Karpas-422 (cell line): ENCODE data around the gene DLG1. TPM values are rescaled to one million over a fixed set of nuclear protein-coding genes. Genes with fewer than 3 reads are reported as not detected.

Source experiments
- DNase-seq: peaks from one replicate; pipeline ENCODE4 v3.0.0-alpha.2; 2015
- H2AFZ ChIP-seq: fragments of 200-600 bp; sonication (generic); 2 replicates; pipeline ENCODE4 v1.6.1; 2014; ENCODE audit warnings: antibody characterized with exemption, low read length, mixed read lengths
- H3K27ac ChIP-seq: fragments of 200-600 bp; sonication (generic); 2 replicates; pipeline ENCODE4 v1.5.1; 2014; ENCODE audit warnings: mild to moderate bottlenecking, low read length, moderate library complexity
- H3K27me3 ChIP-seq: fragments of 200-600 bp; sonication (generic); 2 replicates; pipeline ENCODE4 v1.6.1; 2014; ENCODE audit warnings: low read length, mixed read lengths
- H3K36me3 ChIP-seq: fragments of 200-600 bp; sonication (generic); 2 replicates; pipeline ENCODE4 v1.6.1; 2014; ENCODE audit warnings: low read length, mixed read lengths; ENCODE audit not compliant: insufficient read depth
- H3K4me1 ChIP-seq: fragments of 200-600 bp; sonication (generic); 2 replicates; pipeline ENCODE4 v1.6.1; 2014; ENCODE audit warnings: mild to moderate bottlenecking, low read length, mixed read lengths
- H3K4me2 ChIP-seq: fragments of 200-600 bp; sonication (generic); 2 replicates; pipeline ENCODE4 v1.6.1; 2014; ENCODE audit warnings: low read length, low read depth, mild to moderate bottlenecking; ENCODE audit not compliant: poor library complexity, severe bottlenecking
- H3K4me3 ChIP-seq: fragments of 200-600 bp; sonication (generic); 2 replicates; pipeline ENCODE4 v1.5.1; 2014; ENCODE audit warnings: mild to moderate bottlenecking, antibody characterized with exemption, low read length, mixed read lengths
- H3K79me2 ChIP-seq: fragments of 200-600 bp; sonication (generic); 2 replicates; pipeline ENCODE4 v1.6.1; 2014; ENCODE audit warnings: mild to moderate bottlenecking, low read length, mixed read lengths
- H3K9ac ChIP-seq: fragments of 200-600 bp; sonication (generic); 2 replicates; pipeline ENCODE4 v1.6.0; 2014; ENCODE audit warnings: low read length
- H3K9me2 ChIP-seq: fragments of 200-600 bp; sonication (generic), shearing (Covaris generic); replicated peaks from 2 replicates; pipeline ENCODE4 v1.6.0; 2014; ENCODE audit warnings: mild to moderate bottlenecking, low read length, moderate library complexity; ENCODE audit not compliant: insufficient read depth
- H3K9me3 ChIP-seq: fragments of 300-700, 200-600 bp; sonication (generic); 2 replicates; pipeline ENCODE4 v1.6.1; 2014; ENCODE audit warnings: low read length, mixed read lengths
- H4K20me1 ChIP-seq: fragments of 200-600 bp; sonication (generic); 2 replicates; pipeline ENCODE4 v1.6.1; 2014; ENCODE audit warnings: mild to moderate bottlenecking, antibody characterized with exemption, low read length, low read depth; ENCODE audit not compliant: insufficient read depth
- total RNA-seq: library from RNA; depleted of rRNA; stranded (reverse); fragments of >200 nt; shearing (Covaris generic); gene quantifications from 2 replicates; pipeline ENCODE4 v1.2.3, GENCODE V29; 2014; ENCODE audit warnings: low replicate concordance; rRNA removed

Gene DLG1
- 86.5 and 92.6 TPM in 2 replicates for total RNA-seq

DNA sequence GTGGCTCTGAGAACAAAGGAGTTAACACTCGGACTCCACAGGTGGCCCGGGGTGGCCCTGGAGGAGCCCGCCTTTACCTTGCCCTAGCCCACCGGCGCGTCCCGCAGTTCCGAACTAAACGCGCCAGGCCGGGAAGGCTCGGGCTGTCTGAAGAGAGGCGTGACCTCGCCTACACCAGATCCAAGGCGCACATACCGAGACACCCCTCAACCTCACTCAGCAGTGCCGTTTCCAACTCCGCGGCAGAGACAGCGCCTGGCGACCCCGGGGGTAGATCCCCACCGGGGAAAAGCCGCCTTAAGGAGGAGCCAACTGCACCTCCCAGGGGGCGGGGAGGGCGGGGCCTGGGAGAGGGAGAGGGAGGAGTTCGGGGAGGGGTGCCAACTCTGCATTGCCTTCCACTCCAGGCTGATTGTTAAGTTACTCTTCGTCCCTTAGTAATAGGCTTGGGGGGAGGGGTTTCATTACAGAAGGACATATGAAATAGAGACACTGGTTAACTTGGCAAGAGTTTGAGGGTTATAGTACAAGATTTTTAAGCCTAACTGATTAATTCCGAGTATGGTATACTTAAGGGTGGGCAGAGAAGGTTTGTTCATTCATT is at the start of gene DLG1:
DLG1 (minus strand) TSS at position 272 of the 604 bp plus-strand sequence. CDS start 1,408 bp downstream, outside the sequence.
- Histone ChIP-seq H3K4me3 (peak within 1 kb of the TSS; percentile 73), H3K79me2 (peaks cover 44% of the 10 kb centered on the region), H3K9ac (peak within 1 kb of the TSS; percentile 87), H3K4me1 (peaks cover 43% of the 10 kb centered on the region), H3K4me2 (peak within 1 kb of the TSS; percentile 87), H2AFZ (peak within 1 kb of the TSS; percentile 99), H3K9me3 (no peaks in the 10 kb centered on the region), H4K20me1 (peaks cover 8% of the 10 kb centered on the region; the same call in 1 of the 2 replicates), H3K36me3 (peaks cover 24% of the 10 kb centered on the region; the same call in 1 of the 2 replicates), H3K27me3 (no peaks in the 10 kb centered on the region), H3K27ac (peak within 1 kb of the TSS; percentile 63), H3K9me2 (no peaks in the 10 kb centered on the region)
- peak; percentile 96 for DNase-seq

GRCh38 chr3:197348014-197348413 is 49.6 kb upstream of the DLG1 start:
- H3K36me3 ChIP-seq, result no peaks in the 10 kb centered on the region
- no peak overlapping the region for H3K27ac ChIP-seq
- no peak overlapping the region for H3K4me2 ChIP-seq
- no peak overlapping the region for H3K9ac ChIP-seq
- no peak overlapping the region for H2AFZ ChIP-seq
- no peaks in the 10 kb centered on the region; the same call in 1 of the 2 replicates for H3K27me3 ChIP-seq
- DNase-seq, result no peak
- no peaks in the 10 kb centered on the region for H3K4me1 ChIP-seq
- no peaks in the 10 kb centered on the region for H3K9me2 ChIP-seq
- no peaks in the 10 kb centered on the region for H3K79me2 ChIP-seq
- no peak overlapping the region for H3K4me3 ChIP-seq
- H4K20me1 ChIP-seq, result no peaks in the 10 kb centered on the region
- no peaks in the 10 kb centered on the region for H3K9me3 ChIP-seq

DNA sequence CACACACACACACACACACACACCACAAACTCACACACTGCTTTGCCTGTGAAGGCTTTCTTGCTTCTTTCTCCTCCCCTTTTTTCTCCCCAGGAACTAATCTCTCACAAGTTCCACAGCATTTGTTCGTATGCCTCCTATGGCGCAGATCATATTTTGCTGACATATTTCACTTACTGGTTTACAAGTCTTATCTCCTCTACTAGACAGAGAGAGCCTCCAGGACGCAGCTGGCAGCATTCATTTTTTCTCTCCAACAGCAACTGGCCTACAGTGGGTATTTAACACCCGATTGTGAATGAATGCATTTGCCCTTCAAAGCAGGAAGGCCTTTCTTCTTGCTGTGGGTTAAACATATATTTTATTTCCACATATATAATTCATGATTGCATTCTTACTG is 47.0 kb upstream of the DLG1 start:
- Histone ChIP-seq H3K9me2 (no peaks in the 10 kb centered on the region), H3K9ac (no peak overlapping the region), H3K79me2 (no peaks in the 10 kb centered on the region), H3K27me3 (no peaks in the 10 kb centered on the region; the same call in 1 of the 2 replicates), H4K20me1 (no peaks in the 10 kb centered on the region), H3K9me3 (no peaks in the 10 kb centered on the region), H3K4me1 (no peaks in the 10 kb centered on the region), H2AFZ (no peak overlapping the region), H3K4me3 (no peak overlapping the region), H3K36me3 (no peaks in the 10 kb centered on the region), H3K4me2 (no peak overlapping the region), H3K27ac (no peak overlapping the region)
- no peak for DNase-seq

- no peak for DNase-seq
- H3K27ac ChIP-seq, result no peak overlapping the region
- H3K4me3 ChIP-seq, result no peak overlapping the region
- no peaks in the 10 kb centered on the region; the same call in 1 of the 2 replicates for H3K27me3 ChIP-seq
- H3K4me2 ChIP-seq, result no peak overlapping the region
- H3K79me2 ChIP-seq, result no peaks in the 10 kb centered on the region
- H3K9ac ChIP-seq, result no peak overlapping the region
- no peaks in the 10 kb centered on the region for H3K9me3 ChIP-seq
- no peak overlapping the region for H2AFZ ChIP-seq
- H3K4me1 ChIP-seq, result no peaks in the 10 kb centered on the region
- no peaks in the 10 kb centered on the region for H3K36me3 ChIP-seq
- H3K9me2 ChIP-seq, result no peaks in the 10 kb centered on the region
- H4K20me1 ChIP-seq, result no peaks in the 10 kb centered on the region
Observed at GRCh38 chr3:197344582-197345318, 46.3 kb upstream of the DLG1 start.

DNA sequence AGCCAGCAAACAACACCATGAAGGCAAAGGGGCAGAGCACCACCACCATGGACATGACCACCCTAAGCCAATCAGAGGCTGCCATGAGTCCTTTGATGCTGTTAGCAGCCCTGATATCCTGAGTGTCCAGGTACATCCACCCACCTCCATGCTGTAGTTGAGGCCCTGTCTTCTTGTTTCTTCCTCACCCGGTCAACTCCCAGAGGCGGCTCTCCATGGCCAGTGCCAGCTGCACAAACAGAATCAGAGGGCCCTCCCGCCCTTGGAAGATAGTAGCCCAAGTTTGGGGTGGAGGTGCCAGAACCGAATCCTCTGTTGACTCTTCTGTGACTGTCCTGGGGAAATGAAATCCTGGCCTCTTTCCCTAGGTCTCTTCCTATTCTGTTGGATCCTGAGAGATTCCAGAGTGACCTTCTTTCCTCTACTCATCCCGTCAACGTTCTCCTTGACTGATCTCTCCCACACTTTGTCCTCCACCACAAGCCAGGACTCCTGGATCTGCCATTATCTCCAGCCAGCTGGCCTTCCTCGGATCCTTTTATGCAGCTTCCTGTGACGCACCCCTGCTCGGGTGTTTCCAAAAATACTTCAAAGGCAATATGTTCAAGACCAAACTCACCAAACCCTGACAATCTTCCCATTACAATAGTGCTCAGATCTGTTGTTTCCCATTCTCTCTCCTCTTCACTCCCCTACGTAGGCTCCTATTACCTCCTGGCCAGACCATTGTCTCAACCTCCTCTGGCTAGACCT is 45.4 kb upstream of the DLG1 start:
- no peak overlapping the region for H3K4me2 ChIP-seq

GRCh38 chr3:197343111-197343510 is 44.7 kb upstream of the DLG1 start:
- Histone ChIP-seq H3K36me3 (no peaks in the 10 kb centered on the region), H3K4me3 (no peak overlapping the region), H3K27me3 (no peaks in the 10 kb centered on the region; the same call in 1 of the 2 replicates), H3K79me2 (no peaks in the 10 kb centered on the region), H3K27ac (no peak overlapping the region), H2AFZ (no peak overlapping the region), H3K4me1 (no peaks in the 10 kb centered on the region), H4K20me1 (no peaks in the 10 kb centered on the region), H3K9ac (no peak overlapping the region), H3K4me2 (no peak overlapping the region), H3K9me3 (no peaks in the 10 kb centered on the region), H3K9me2 (no peaks in the 10 kb centered on the region)
- DNase-seq, result no peak

More for the DNA sequence above, 45.4 kb upstream of the DLG1 start:
- Histone ChIP-seq H3K4me3 (no peak overlapping the region), H3K9me3 (no peaks in the 10 kb centered on the region), H3K27me3 (no peaks in the 10 kb centered on the region; the same call in 1 of the 2 replicates), H3K36me3 (no peaks in the 10 kb centered on the region), H3K79me2 (no peaks in the 10 kb centered on the region), H3K9ac (no peak overlapping the region), H2AFZ (no peak overlapping the region), H3K27ac (no peak overlapping the region), H3K9me2 (no peaks in the 10 kb centered on the region), H3K4me1 (no peaks in the 10 kb centered on the region), H4K20me1 (no peaks in the 10 kb centered on the region)
- DNase-seq, result no peak

DNA sequence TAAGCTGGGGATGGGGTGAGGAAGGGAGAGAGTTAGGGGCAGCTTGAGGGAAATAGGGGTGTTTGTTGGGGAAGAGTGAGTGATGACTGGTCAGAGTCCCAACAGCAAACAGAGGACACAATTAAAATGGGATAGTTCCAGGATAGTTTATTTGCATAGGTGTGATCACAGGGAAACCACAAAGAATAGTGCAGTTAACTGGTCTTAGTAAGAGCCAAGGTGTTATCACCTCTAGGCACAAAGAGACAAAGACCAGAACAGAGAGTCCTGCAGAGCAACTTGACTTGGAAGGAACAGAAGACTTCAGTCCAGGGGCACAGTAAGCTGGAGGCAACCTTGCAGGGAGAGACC is 42.1 kb upstream of the DLG1 start:
- Histone ChIP-seq H3K9ac (no peak overlapping the region), H3K27me3 (no peaks in the 10 kb centered on the region; the same call in 1 of the 2 replicates), H3K9me2 (no peaks in the 10 kb centered on the region), H3K36me3 (no peaks in the 10 kb centered on the region), H4K20me1 (no peaks in the 10 kb centered on the region), H3K4me1 (no peaks in the 10 kb centered on the region), H3K4me2 (no peak overlapping the region), H3K9me3 (no peaks in the 10 kb centered on the region), H3K27ac (no peak overlapping the region), H3K4me3 (no peak overlapping the region), H2AFZ (no peak overlapping the region), H3K79me2 (no peaks in the 10 kb centered on the region)
- no peak for DNase-seq
